Nasal cavity respiratory epithelium epithelial cell of viscerocranial mucosa (primary cell): ENCODE data around the gene DUSP23. TPM values are rescaled to one million over a fixed set of nuclear protein-coding genes. Genes with fewer than 3 reads are reported as not detected.

Experiments used
- total RNA-seq: library from RNA; depleted of rRNA; stranded (reverse); fragments of >200 nt; gene quantifications from 2 replicates; pipeline ENCODE4 v1.2.3, GENCODE V29; 2014

The DUSP23 gene
- 29.4 and 46.0 TPM in 2 replicates for total RNA-seq

DNA sequence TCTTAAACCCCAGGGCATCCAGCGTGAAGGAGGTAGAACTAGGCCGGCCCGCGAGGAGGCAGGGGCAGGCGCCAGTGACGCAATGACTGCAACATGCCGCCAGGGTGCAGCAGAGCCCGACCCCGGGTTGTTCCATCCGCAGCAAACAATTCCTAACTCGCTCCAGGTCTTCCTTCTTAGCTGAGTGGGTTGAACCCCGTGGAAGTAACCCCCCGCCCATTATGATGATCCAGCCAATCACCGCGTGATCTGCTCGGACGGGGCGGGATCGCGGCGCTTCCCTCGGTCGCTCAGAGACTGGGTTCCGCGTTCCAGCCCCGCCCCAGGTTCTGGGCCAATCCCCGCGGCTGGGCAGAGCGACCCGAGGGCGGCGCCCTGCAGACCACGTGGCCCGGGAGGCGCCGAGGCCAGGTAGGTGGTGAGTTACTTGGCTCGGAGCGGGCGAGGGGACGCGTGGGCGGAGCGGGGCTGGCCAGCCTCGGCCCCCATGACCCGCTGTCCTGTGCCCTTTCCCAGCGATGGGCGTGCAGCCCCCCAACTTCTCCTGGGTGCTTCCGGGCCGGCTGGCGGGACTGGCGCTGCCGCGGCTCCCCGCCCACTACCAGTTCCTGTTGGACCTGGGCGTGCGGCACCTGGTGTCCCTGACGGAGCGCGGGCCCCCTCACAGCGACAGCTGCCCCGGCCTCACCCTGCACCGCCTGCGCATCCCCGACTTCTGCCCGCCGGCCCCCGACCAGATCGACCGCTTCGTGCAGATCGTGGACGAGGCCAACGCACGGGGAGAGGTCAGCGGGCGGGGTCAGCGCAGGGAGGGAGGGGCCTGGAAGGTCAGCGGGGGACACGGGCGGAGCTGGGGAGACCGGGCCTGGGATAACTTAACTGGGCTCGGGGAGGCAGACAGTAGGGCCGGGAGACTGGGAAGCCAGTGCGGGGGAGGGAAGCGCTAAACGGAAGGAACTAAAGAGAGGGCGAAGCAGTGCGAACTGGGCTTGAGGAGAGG lies at the start of gene DUSP23:
Gene DUSP23, plus strand, starts transcription at position 380 of the 1,000 bp plus-strand sequence. Its CDS starts 139 bp downstream, at position 519.

GRCh38 chr1:159802111-159802510 lies 21.3 kb downstream of the DUSP23 start, which contains the start of gene FCRL6:
FCRL6 (plus strand) TSS chr1:159802360; CDS start chr1:159802425, 65 bp downstream.

DNA sequence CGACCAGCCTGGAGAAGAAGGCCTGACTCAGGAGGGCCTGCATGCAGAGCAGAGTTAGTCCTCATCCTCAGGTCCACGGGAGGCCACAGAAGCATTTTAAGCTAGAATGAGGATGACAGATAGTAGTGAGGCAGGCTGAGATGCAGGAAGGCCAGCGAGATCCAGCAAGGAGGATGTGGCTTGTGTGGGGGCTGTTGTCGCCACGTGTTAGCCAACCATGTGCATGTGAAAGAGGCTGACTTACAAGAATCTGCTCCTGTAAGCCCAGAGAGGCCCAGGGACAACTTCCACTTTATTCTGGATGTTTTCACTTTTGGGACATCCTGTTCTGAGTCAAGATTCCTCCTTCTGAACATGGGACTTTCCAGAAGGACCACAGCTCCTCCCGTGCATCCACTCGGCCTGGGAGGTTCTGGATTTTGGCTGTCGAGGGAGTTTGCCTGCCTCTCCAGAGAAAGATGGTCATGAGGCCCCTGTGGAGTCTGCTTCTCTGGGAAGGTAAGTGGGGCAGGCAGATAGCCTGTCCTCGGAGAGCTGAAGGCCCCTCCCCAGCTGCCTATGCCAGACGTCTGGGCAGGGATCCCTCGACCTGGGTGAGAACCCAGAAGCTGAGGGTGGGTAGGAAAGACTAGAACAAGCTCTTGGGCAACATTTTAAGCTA lies 45.8 kb downstream of the DUSP23 start, which contains the start of gene SLAMF8:
Gene SLAMF8, plus strand, starts transcription at position 433 of the 661 bp plus-strand sequence. Its CDS starts 26 bp downstream, at position 459.

Other genes starting within 250 kb of the DUSP23 start
- not detected in 2 replicates for gene OR10J5, start 245.0 kb upstream of the DUSP23 start, total RNA-seq
- not detected in 2 replicates for gene APCS, start 193.1 kb upstream of the DUSP23 start, total RNA-seq
- not detected in 2 replicates for gene CRP, start 66.4 kb upstream of the DUSP23 start, total RNA-seq
- not detected in 2 replicates for gene FCRL6, start 21.4 kb downstream of the DUSP23 start, total RNA-seq
- not detected in 2 replicates for gene SLAMF8, start 45.9 kb downstream of the DUSP23 start, total RNA-seq
- gene VSIG8, start 81.7 kb downstream of the DUSP23 start, total RNA-seq = 0.34 TPM in 1 of 2 replicates, not detected in the other
- 0.14 and 0.34 TPM in 2 replicates for gene CFAP45, start 119.2 kb downstream of the DUSP23 start, total RNA-seq
- 168 and 336 TPM in 2 replicates for gene TAGLN2, start 144.5 kb downstream of the DUSP23 start, total RNA-seq
- 3.1 and 20.9 TPM in 2 replicates for gene IGSF9, start 164.7 kb downstream of the DUSP23 start, total RNA-seq
- gene SLAMF9, start 173.3 kb downstream of the DUSP23 start, total RNA-seq = 0.14 and 6.8 TPM in 2 replicates